Measurements from ENCODE around the gene USP6. TPM values are rescaled to one million over a fixed set of nuclear protein-coding genes. Genes with fewer than 3 reads are reported as not detected.
"Not testable (repeated sequence)": the region's sequence is repeated elsewhere in the genome, so short reads cannot be mapped to it uniquely, and the experiment has no call there.

USP6 gene
- polyA plus RNA-seq (ENCODE audit: insufficient read length in 10 of 10) = 10 to 100 TPM in 5 of 10 donors, 1 to 10 TPM in 5; 5.1 to 38.9 (median 10.5) TPM
- long read RNA-seq, donor 1 = 0 reads
- long read RNA-seq, donor 2 = 0 reads
- long read RNA-seq, donor 3 = 0 reads
- long read RNA-seq, donor 4 = 0 reads
- long read RNA-seq, donor 5 = 0 reads
- long read RNA-seq, donor 6 = 0 reads
- long read RNA-seq, donor 7 = 0 reads
- long read RNA-seq, donor 8 = 0 reads
- long read RNA-seq, donor 9 = 0 reads

GRCh38 chr17:5115673-5116651, at the start of gene USP6:
TSS of gene USP6 (plus strand) at chr17:5116032. CDS start at chr17:5130368, 14,336 bp downstream.
- DNase-seq = peak in 1 of 3 donors; percentile 90

GRCh38 chr17:5068236-5068635, 47.6 kb upstream of the USP6 start:
- no peak for DNase-seq

- no peak for DNase-seq
These were observed 46.1 kb upstream of the USP6 start for GRCh38 chr17:5069724-5070123.

GRCh38 chr17:5075472-5075871, 40.4 kb upstream of the USP6 start:
- DNase-seq = not testable (repeated sequence)

- DNase-seq = not testable (repeated sequence)
These were observed 38.6 kb upstream of the USP6 start for GRCh38 chr17:5077275-5077674.

- DNase-seq = no peak
These were observed 38.1 kb upstream of the USP6 start for GRCh38 chr17:5077781-5078105.

GRCh38 chr17:5078106-5079028, 37.5 kb upstream of the USP6 start, which contains the start of gene ZFP3:
TSS of gene ZFP3 (plus strand) at chr17:5078467. CDS start at chr17:5091505, 13,038 bp downstream.
- DNase-seq = peak; percentile 79 to 96 (median 85)

GRCh38 chr17:5080591-5080990, 35.2 kb upstream of the USP6 start:
- no peak for DNase-seq

- DNase-seq = no peak
These were observed 23.4 kb upstream of the USP6 start for GRCh38 chr17:5092218-5093010.

- DNase-seq = no peak
These were observed 19.1 kb upstream of the USP6 start for GRCh38 chr17:5096731-5097100.

- peak in 2 of 3 donors; percentile 82 to 92 for DNase-seq
These were observed 18.6 kb upstream of the USP6 start for GRCh38 chr17:5097101-5097834.

GRCh38 chr17:5099271-5099670, 16.6 kb upstream of the USP6 start:
- no peak for DNase-seq

GRCh38 chr17:5100832-5101231, 15.0 kb upstream of the USP6 start:
- no peak for DNase-seq

- peak in 1 of 3 donors; percentile 43 for DNase-seq
These were observed 5.0 kb upstream of the USP6 start for GRCh38 chr17:5110816-5111215.

- peak; percentile 92 to 97 (median 94) for DNase-seq
These were observed 4.2 kb upstream of the USP6 start, which contains the start of gene ZNF232 for GRCh38 chr17:5111402-5112204. TSS of gene ZNF232 (minus strand) at chr17:5111878. CDS start at chr17:5111822, 56 bp downstream.

- DNase-seq = no peak
These were observed 2.4 kb downstream of the USP6 start for GRCh38 chr17:5118219-5118618.

GRCh38 chr17:5120036-5120435, 4.2 kb downstream of the USP6 start:
- DNase-seq = no peak

GRCh38 chr17:5120436-5121185, 4.8 kb downstream of the USP6 start:
- DNase-seq = peak in 1 of 3 donors; percentile 25
